GM12872 (cell line): Measurements from ENCODE around the gene CALML3.

Source experiments
- TF ChIP-seq, protein P1 (sequence below): IDR thresholded peaks from 3 replicates; pipeline ENCODE4 v1.5.1; 2011; ENCODE audit warnings: low read depth, mild to moderate bottlenecking, low read length, moderate library complexity; ENCODE audit not compliant: insufficient read depth

Gene CALML3

GRCh38 chr10:5555021-5555510 lies 30.3 kb downstream of the CALML3 start:
- TF ChIP-seq, protein P1, sequence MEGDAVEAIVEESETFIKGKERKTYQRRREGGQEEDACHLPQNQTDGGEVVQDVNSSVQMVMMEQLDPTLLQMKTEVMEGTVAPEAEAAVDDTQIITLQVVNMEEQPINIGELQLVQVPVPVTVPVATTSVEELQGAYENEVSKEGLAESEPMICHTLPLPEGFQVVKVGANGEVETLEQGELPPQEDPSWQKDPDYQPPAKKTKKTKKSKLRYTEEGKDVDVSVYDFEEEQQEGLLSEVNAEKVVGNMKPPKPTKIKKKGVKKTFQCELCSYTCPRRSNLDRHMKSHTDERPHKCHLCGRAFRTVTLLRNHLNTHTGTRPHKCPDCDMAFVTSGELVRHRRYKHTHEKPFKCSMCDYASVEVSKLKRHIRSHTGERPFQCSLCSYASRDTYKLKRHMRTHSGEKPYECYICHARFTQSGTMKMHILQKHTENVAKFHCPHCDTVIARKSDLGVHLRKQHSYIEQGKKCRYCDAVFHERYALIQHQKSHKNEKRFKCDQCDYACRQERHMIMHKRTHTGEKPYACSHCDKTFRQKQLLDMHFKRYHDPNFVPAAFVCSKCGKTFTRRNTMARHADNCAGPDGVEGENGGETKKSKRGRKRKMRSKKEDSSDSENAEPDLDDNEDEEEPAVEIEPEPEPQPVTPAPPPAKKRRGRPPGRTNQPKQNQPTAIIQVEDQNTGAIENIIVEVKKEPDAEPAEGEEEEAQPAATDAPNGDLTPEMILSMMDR: no peak

DNA sequence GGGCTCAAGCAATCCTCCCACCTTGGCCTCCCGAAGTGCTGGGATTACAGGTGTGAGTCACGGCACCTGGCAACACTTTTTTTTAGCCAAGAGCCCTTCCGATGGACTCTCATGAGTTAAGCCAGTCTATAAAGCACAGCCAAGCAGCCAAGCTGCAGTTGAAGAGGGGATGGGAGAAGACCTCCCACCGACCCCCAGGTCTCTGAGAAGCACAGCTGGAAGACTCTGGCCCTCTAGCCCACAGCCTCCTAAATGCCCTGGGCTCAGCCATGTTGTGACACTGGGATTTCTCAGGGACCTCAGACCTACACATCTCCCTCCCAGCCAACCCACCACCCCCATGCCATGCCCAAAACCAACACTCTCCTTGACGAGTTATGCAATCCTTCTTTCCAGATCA lies 31.1 kb downstream of the CALML3 start:
- TF ChIP-seq, protein P1: no peak

GRCh38 chr10:5556576-5556975 lies 31.8 kb downstream of the CALML3 start:
- TF ChIP-seq, protein P1: no peak

- TF ChIP-seq, protein P1: no peak
Observed at GRCh38 chr10:5557040-5557721, 32.4 kb downstream of the CALML3 start.

DNA sequence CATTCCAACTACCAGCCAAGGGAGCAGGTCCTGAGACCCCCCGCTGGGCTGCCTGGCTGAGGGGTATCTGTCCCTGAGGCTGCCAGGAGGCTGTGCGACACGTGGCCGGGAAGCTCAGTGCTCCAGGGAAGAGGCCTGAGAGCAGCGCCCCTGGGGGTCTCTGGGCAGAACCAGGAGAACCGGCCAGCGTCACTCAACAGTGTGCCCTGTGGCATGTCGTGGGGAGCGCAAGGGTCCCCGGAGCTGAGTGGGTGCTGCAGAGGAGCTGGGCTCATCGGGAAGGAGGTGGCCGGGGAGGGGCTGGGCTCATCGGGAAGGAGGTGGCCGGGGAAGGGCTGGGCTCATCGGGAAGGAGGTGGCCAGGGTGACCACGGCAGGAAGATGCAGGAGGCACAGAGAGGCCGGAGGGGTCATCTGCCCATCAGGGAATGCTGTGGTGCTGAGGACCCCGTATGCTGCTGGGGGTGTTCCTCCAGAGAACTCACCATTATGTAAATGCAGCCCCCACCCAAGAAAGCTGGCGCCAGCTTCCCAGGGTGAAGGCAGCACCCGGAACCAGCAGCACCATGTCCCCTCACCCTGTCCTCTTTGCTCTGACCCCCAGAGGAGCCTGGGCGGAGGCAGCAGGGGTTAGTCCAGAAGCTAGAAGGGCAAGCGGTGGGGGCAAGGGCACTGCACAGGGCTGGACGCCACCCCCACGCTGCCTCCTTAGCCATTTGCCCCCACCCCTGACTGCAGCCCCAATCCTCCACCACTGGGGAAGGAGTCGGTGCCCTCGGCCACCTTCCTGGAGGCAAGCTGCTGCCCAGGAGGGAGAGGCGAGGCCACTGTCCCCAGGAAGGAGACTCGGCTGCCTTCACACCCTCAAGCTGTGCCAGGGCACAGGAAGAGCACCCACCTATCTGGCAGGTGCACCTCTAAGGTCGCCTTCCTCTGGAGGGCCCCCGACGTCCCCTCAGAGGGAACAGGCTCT lies 33.3 kb downstream of the CALML3 start:
- TF ChIP-seq, protein P1: no peak

DNA sequence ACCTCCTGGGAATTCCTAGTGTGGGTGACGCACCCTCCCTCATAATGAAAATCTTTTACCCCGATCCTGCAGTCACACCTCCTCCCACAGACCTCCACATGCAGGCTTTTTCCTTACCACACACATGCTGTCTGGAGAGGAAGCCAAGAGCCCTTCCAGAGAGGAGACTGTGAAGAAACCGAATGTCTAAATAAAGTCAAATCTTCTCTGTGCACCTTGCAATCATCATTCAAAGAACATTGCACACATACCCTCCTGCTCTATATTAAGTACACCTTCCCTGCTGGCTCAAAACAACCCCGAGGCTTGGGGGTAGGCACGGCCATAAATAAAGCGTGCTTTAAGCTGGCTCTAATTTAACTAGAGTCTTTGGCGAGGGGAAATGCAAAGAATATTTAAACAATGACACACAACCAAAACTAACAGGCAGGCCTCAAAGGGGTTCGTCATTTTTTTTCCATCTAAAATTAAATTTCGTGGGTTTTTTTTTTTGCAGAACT lies 34.9 kb downstream of the CALML3 start:
- TF ChIP-seq, protein P1: no peak

- TF ChIP-seq, protein P1: no peak
Observed at GRCh38 chr10:5560142-5560816, 35.5 kb downstream of the CALML3 start.
